Measurements from ENCODE around the gene ACCSL.

Gene ACCSL

GRCh38 chr11:44104481-44105294 lies 56.9 kb downstream of the ACCSL start:
- DNase-seq = no peak

- no peak for DNase-seq
These were observed 60.5 kb downstream of the ACCSL start for GRCh38 chr11:44108260-44108659.

Measured in cerebellar nuclear complex (tissue), 1 donor.